ENCODE measurements around the gene TMEM181.
A peak's percentile ranks its signal among the peaks of the same experiment; 100 is the strongest.
"Not testable (repeated sequence)": the region's sequence is repeated elsewhere in the genome, so short reads cannot be mapped to it uniquely, and the experiment has no call there.

Gene TMEM181

DNA sequence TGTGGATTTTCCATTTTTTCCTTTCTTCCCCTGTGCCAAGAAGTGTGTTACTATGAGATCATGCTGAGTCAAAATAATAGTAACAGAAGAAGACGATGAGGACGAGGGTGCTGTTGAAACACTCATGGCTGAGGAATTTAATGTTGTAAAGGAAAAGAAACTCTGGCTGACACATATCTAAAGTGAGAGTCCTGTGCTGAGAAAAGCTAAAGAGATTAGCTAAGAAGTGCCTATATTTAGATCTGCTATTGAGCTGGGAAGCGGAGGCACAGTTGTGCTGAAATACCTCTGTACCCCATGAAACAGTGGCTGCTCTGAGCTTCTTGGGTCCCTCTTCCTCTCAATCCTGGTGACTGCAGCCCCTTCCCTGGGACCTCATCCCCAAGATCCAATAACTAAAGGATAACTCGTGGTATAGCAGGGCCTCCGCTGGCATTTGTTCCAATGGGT lies 88.8 kb downstream of the TMEM181 start:
- Histone ChIP-seq H4K20me1 (ENCODE audit: insufficient read depth) (no peaks in the 10 kb centered on the region), H3K36me3 (ENCODE audit: insufficient read depth) (no peaks in the 10 kb centered on the region), H3K4me3 (IDR thresholded peaks at IDR 0.05; ENCODE audit: insufficient read depth, low read depth, low read length) (no peak overlapping the region), H3K27me3 (ENCODE audit: insufficient read depth, low read depth) (no peaks in the 10 kb centered on the region), H3K79me2 (ENCODE audit: insufficient read depth, low read depth) (peaks cover under 1% of the 10 kb centered on the region; the same call in 1 of the 2 replicates), H2AFZ (ENCODE audit: low read depth) (no peak overlapping the region), H3K27ac (no peak overlapping the region), H3K9ac (no peak overlapping the region), H3K4me1 (ENCODE audit: low read depth, poor library complexity, severe bottlenecking) (peaks cover 13% of the 10 kb centered on the region), H3K4me2 (no peak overlapping the region)
- TF ChIP-seq, protein P1, sequence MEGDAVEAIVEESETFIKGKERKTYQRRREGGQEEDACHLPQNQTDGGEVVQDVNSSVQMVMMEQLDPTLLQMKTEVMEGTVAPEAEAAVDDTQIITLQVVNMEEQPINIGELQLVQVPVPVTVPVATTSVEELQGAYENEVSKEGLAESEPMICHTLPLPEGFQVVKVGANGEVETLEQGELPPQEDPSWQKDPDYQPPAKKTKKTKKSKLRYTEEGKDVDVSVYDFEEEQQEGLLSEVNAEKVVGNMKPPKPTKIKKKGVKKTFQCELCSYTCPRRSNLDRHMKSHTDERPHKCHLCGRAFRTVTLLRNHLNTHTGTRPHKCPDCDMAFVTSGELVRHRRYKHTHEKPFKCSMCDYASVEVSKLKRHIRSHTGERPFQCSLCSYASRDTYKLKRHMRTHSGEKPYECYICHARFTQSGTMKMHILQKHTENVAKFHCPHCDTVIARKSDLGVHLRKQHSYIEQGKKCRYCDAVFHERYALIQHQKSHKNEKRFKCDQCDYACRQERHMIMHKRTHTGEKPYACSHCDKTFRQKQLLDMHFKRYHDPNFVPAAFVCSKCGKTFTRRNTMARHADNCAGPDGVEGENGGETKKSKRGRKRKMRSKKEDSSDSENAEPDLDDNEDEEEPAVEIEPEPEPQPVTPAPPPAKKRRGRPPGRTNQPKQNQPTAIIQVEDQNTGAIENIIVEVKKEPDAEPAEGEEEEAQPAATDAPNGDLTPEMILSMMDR (conservative IDR thresholded peaks at IDR 0.05; ENCODE audit: low read depth, low read length), result no peak

DNA sequence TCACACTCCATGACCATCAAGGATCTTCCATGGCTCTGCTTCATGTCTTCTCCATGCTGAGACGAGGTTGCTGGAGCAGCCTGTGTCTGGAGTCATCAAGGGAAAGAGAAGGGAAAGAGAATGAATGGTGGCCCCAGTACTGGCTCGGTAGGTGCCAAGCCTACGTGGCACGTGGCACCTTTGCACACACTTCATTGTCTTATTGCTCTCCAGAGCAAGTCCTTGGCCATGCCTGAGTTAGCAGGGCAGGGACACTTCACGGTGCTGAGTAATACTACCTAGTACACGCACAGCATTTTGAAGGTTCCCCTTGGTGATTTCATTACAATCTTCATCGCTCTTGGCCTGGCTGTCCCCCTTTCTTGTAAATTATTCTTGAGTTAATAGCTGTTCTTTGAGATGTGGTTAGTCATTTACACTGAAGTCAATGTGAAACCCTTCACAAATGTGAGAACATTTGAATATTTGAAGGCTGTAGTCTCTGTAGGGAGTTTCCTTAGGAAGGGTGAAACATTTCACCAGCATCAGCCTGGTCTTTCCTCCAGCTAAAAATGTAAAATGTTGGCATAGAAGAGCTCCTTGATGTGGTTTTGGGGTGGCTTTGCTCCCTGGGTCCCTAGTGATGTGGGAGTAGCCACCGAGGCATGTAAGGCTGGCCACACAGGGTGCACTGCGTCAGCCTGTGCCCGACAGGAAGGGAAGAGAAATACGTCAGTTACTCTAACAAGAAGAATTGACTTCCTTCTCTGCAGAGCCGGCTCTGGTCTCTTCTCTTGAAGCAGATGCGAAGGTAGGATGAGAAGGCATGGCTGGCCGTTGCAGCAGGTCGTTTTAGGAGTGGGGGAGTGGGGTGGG lies 89.6 kb downstream of the TMEM181 start, which contains the start of gene SYTL3:
Gene SYTL3 (plus strand): TSS at position 766 of the 855 bp plus-strand sequence. CDS start 13,215 bp downstream, outside the sequence.
- H4K20me1 ChIP-seq (ENCODE audit: insufficient read depth), result no peaks in the 10 kb centered on the region
- TF ChIP-seq, protein P1 (conservative IDR thresholded peaks at IDR 0.05; ENCODE audit: low read depth, low read length), result no peak
- H3K27ac ChIP-seq, result no peak within 1 kb of the TSS
- H3K4me3 ChIP-seq (IDR thresholded peaks at IDR 0.05; ENCODE audit: insufficient read depth, low read depth, low read length), result no peak within 1 kb of the TSS
- no peaks in the 10 kb centered on the region for H3K79me2 ChIP-seq (ENCODE audit: insufficient read depth, low read depth)
- no peaks in the 10 kb centered on the region for H3K36me3 ChIP-seq (ENCODE audit: insufficient read depth)
- H2AFZ ChIP-seq (ENCODE audit: low read depth), result no peak within 1 kb of the TSS
- no peak within 1 kb of the TSS for H3K4me2 ChIP-seq
- no peaks in the 10 kb centered on the region for H3K27me3 ChIP-seq (ENCODE audit: insufficient read depth, low read depth)
- H3K4me1 ChIP-seq (ENCODE audit: low read depth, poor library complexity, severe bottlenecking), result peaks cover 21% of the 10 kb centered on the region
- no peak within 1 kb of the TSS for H3K9ac ChIP-seq

DNA sequence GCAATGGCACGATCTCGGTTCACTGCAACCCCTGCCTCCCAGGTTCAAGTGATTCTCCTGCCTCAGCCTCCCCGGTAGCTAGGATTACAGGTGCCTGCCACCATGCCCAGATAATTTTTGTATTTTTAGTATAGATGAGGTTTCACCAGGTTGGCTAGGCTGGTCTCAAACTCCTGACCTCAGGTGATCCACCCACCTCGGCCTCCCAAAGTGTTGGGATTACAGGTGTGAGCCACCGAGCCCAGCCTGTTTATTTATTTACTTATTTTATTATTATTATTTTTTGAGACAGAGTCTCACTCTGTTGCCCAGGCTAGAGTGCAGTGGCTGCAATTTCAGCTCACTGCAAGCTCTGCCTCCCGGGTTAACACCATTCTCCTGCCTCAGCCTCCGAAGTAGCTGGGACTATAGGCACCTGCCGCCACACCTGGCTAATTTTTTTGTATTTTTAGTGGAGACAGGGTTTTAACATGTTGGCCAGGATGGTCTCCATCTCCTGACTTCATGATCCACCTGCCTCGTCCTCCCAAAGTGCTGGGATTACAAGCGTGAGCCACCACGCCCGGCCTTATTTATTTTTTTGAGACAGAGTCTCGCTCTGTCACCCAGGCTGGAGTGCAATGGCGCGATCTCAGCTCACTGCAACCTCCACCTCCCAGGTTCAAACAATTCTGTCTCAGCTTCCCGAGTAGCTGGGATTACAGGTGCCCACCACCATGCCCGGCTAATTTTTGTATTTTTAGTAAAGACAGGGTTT lies 92.3 kb downstream of the TMEM181 start:
- not testable (repeated sequence) for H4K20me1 ChIP-seq (ENCODE audit: insufficient read depth); H2AFZ ChIP-seq (ENCODE audit: low read depth); H3K79me2 ChIP-seq (ENCODE audit: insufficient read depth, low read depth); H3K36me3 ChIP-seq (ENCODE audit: insufficient read depth); H3K4me3 ChIP-seq (IDR thresholded peaks at IDR 0.05; ENCODE audit: insufficient read depth, low read depth, low read length); H3K9ac ChIP-seq; H3K27me3 ChIP-seq (ENCODE audit: insufficient read depth, low read depth); H3K27ac ChIP-seq; H3K4me2 ChIP-seq
- peaks cover 17% of the 10 kb centered on the region for H3K4me1 ChIP-seq (ENCODE audit: low read depth, poor library complexity, severe bottlenecking)

DNA sequence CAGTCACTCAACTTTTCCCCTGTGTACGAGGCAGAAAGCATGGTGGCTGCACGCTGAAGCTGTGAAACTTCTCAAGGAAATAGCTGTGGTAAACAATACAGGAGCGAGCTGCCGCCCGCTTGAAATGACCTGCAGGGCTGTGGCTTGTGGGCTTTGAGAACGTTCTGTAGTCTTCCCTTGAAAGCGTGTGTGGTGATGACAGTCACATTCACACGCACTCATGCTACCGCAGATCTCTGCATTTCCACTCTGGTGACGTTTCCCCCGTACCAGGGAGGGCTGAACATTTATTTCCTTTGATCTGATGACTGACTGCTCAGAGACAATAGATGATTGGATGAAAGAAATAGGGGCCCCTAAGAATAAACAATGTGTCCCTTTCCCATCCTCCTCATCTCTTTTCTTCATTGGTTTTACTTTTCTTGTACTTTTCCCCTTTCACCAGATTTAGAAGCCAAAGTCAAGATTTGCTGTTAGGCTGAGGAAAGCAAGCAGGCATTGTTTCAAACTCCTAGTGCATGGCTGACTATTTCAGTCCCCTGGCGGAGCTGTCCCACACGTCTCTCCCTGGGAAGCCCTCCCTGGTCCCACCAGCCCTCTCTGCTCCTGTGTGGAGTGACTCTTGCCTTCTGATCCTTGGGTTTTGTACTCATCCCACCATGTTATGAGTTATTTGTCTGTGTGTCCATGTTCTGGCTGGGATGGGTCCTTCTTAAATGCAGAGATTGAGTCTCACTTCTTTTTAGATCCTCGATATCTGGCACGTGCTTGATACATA lies 93.9 kb downstream of the TMEM181 start:
- Histone ChIP-seq H3K4me3 (IDR thresholded peaks at IDR 0.05; ENCODE audit: insufficient read depth, low read depth, low read length) (no peak overlapping the region), H3K9ac (no peak overlapping the region), H3K4me2 (peak overlapping the region; percentile 80), H3K27ac (peak overlapping the region; percentile 42), H4K20me1 (ENCODE audit: insufficient read depth) (no peaks in the 10 kb centered on the region), H3K4me1 (ENCODE audit: low read depth, poor library complexity, severe bottlenecking) (peaks cover 17% of the 10 kb centered on the region), H2AFZ (ENCODE audit: low read depth) (peak overlapping the region; percentile 14; the same call in 1 of the 2 replicates), H3K36me3 (ENCODE audit: insufficient read depth) (no peaks in the 10 kb centered on the region), H3K27me3 (ENCODE audit: insufficient read depth, low read depth) (0 out of 2 replicates have a peak, but pooled peaks cover 3% of the 10 kb centered on the region), H3K79me2 (ENCODE audit: insufficient read depth, low read depth) (no peaks in the 10 kb centered on the region)
- TF ChIP-seq, protein P1 (conservative IDR thresholded peaks at IDR 0.05; ENCODE audit: low read depth, low read length), result no peak
